Measurements from ENCODE around the gene CYP3A4.
"Not testable (repeated sequence)": the region's sequence is repeated elsewhere in the genome, so short reads cannot be mapped to it uniquely, and the experiment has no call there.

Gene CYP3A4
- long read RNA-seq, donor 1: 0 reads
- long read RNA-seq, donor 2: 0 reads
- long read RNA-seq, donor 3: 0 reads
- long read RNA-seq, donor 4: 0 reads
- long read RNA-seq, donor 5: 0 reads
- long read RNA-seq, donor 6: 0 reads
- long read RNA-seq, donor 7: 0 reads
- long read RNA-seq, donor 8: 0 reads

GRCh38 chr7:99784007-99784406, at the start of gene CYP3A4:
TSS of gene CYP3A4 (minus strand) at chr7:99784184. CDS start at chr7:99784081, 103 bp downstream.
- no peak for DNase-seq

- DNase-seq: no peak
Measured at GRCh38 chr7:99833289-99833877, 49.4 kb upstream of the CYP3A4 start.

GRCh38 chr7:99831595-99831994, 47.6 kb upstream of the CYP3A4 start:
- no peak for DNase-seq

- DNase-seq: no peak
Measured at GRCh38 chr7:99829524-99830160, 45.7 kb upstream of the CYP3A4 start.

GRCh38 chr7:99828811-99829210, 44.8 kb upstream of the CYP3A4 start:
- DNase-seq: no peak

- DNase-seq: no peak
Measured at GRCh38 chr7:99827040-99827778, 43.2 kb upstream of the CYP3A4 start.

GRCh38 chr7:99825873-99826272, 41.9 kb upstream of the CYP3A4 start:
- no peak for DNase-seq

- DNase-seq: no peak
Measured at GRCh38 chr7:99825452-99825851, 41.5 kb upstream of the CYP3A4 start.

- no peak for DNase-seq
Measured at GRCh38 chr7:99824091-99824490, 40.1 kb upstream of the CYP3A4 start.

GRCh38 chr7:99822731-99823718, 39.0 kb upstream of the CYP3A4 start:
- DNase-seq: no peak

- no peak for DNase-seq
Measured at GRCh38 chr7:99820408-99821027, 36.5 kb upstream of the CYP3A4 start.

- no peak for DNase-seq
Measured at GRCh38 chr7:99808766-99809165, 24.8 kb upstream of the CYP3A4 start.

GRCh38 chr7:99806839-99807478, 23.0 kb upstream of the CYP3A4 start:
- DNase-seq: no peak

- no peak for DNase-seq
Measured at GRCh38 chr7:99805641-99806040, 21.7 kb upstream of the CYP3A4 start.

GRCh38 chr7:99803118-99803517, 19.1 kb upstream of the CYP3A4 start:
- DNase-seq: not testable (repeated sequence)

- DNase-seq: not testable (repeated sequence)
Measured at GRCh38 chr7:99801407-99801806, 17.4 kb upstream of the CYP3A4 start.

- no peak for DNase-seq
Measured at GRCh38 chr7:99798972-99799371, 15.0 kb upstream of the CYP3A4 start.

GRCh38 chr7:99795864-99796263, 11.9 kb upstream of the CYP3A4 start:
- DNase-seq: not testable (repeated sequence)

- no peak for DNase-seq
Measured at GRCh38 chr7:99794585-99795502, 10.9 kb upstream of the CYP3A4 start.

GRCh38 chr7:99793443-99793842, 9.5 kb upstream of the CYP3A4 start:
- DNase-seq: no peak

Measured in right kidney (tissue), 9 donors.